Measurements from ENCODE around the gene RGL3.

GRCh38 chr19:11367528-11367927, 51.6 kb downstream of the RGL3 start:
- TF ChIP-seq GATA2 (IDR thresholded peaks at IDR 0.05; ENCODE audit: low read depth, low read length) (no peak), GATA3 (IDR thresholded peaks at IDR 0.05; ENCODE audit: low read depth, low read length) (no peak)

Data from SH-SY5Y (cell line).